PC-9 (cell line): ENCODE results near the gene CNTN1.

Experiments used
- CTCF ChIP-seq: fragments of 200-600 bp; sonication (generic); conservative IDR thresholded peaks from 2 replicates; pipeline ENCODE4 v1.6.1; 2017; ENCODE audit warnings: mixed run types, antibody characterized with exemption, mild to moderate bottlenecking, moderate library complexity
- EZH2 ChIP-seq: fragments of 200-600 bp; sonication (generic); IDR thresholded peaks from 2 replicates; pipeline ENCODE4 v1.8.0; 2017; ENCODE audit warnings: antibody characterized with exemption, low read depth

- no peak; the same call in 1 of the 2 replicates for TF ChIP-seq CTCF
- no peak for TF ChIP-seq EZH2
These were observed 53.1 kb downstream of the CNTN1 start for GRCh38 chr12:40745386-40745785.
